HG03571 (cell line): ENCODE data around the gene PLCH1.

Source experiments
- ATAC-seq: cut with Tn5 transposase; IDR thresholded peaks from one replicate; pipeline ENCODE4 v1.9.1; 2021; ENCODE audit not compliant: unreplicated experiment

PLCH1 gene

DNA sequence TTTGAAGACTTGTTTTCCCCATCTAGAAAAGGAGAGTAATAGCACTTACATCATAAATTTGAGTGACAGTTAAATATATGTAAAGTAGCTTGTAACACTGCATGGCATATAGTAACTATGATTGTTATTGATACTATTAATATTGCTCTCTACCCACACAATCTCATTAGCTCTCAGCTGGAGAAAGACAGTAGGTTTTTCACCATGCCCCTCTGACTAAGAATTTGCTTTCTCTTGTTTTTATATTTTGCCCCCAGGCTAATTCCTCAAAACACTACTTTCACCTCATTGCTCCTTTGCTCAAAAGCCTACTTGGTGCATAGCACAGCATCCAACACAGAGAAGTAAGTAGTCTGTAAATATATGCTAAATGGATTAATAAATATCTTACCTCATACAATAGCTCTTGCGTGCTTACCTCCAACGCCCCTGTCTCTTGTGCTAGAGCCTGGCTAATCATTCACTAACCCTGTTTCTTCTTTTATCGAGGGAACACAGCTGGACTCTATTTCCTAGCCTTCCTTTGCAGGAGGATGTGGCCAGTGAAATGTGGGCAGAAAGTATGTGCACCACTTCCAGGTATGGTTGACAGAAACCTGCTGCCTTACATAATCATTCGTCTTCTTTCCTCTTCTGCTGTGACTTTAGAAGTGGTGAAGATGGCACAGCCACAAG lies 190.0 kb downstream of the PLCH1 start:
- ATAC-seq: peak; percentile 90

DNA sequence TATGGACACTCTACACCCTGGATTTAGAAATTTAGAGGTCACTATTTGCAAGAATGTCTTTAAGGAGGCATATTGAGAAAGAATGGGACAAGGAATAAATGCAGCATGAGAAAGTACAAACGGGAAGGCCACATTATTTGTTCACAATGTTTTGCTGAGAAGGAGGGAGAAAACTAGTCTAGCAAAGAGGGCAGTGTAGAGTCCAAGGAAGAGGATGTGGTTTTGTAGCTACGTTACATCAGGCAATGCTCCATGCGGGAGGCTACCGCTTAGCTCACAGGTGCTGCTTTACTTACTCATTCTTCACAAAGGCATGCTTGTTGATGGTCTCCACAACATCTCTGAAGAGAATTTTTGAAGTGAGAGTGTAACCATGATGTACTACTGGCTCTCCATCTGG lies 191.1 kb downstream of the PLCH1 start:
- ATAC-seq: peak; percentile 34

DNA sequence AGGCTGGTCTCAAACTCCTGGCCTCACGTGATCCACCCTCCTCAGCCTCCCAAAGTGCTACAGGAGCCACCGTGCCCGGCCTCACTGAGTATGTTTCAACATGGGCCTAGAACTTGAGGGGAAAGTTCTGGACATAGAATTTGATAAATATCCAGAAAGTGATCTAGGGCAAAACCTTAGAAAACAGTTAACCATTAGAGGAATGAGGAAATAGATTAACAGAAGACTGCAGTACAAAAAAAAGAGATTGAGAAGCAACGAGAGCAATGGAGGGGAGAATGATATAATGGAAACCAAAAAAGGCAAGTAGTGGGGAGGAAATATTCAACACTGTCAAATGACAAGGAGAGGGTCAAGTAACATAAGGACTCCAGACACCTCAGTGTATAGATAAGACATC lies 191.5 kb downstream of the PLCH1 start:
- no peak for ATAC-seq

DNA sequence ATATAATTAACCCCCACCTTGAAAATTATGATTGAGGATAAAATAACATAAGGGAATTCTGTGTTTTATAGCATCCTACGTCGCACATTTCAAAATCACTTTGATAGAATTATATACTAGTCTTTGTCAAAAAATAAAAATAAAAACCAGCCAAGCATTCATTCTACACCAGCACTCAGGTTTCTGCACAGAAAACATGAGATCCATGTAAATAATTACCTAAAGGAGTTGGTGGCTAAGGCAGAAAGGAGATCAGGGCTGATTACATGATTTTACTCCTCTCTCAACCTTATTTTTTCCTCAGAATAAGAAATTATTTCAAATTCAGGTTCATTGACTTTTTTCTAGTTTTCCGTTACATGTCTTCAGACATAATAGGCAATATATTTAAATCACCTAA lies 194.5 kb downstream of the PLCH1 start:
- ATAC-seq: no peak

DNA sequence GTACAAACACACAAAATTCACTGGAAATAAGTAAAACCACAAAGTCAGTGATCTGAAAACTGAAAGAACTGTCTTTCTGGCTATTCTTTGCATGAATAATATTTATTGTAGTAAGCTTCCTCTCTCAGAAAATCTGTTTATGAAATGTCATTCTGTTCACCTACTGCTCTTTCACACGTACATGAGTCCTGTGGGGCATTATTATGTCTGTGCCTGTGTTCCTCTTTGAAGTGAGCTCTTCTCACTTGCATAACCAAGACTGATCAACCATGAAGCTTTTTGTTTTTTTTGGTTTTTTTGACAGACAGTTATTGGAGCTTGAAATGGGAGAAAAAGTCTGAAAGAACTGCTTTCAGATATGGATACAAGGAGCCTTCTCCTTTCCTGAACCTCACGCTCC lies 195.8 kb downstream of the PLCH1 start:
- peak; percentile 93 for ATAC-seq

DNA sequence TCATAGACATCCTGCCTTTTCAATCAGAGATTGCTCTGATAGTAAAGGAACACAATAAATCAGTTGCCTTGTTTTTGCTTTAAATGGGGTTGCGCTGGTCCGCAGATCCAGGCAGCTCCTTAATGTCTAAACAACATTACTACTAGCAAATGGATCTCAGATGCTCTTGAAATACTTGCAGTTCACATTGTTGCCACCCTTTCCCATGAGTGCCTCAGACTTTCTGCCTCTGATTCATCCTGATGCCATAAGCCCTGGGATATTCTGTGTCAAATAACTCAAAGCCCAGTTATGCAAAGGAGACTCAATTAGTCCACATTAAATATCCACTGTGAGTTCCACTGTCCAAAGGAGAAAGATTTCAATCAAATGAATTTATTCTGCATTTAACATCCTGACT lies 196.7 kb downstream of the PLCH1 start:
- ATAC-seq: no peak

DNA sequence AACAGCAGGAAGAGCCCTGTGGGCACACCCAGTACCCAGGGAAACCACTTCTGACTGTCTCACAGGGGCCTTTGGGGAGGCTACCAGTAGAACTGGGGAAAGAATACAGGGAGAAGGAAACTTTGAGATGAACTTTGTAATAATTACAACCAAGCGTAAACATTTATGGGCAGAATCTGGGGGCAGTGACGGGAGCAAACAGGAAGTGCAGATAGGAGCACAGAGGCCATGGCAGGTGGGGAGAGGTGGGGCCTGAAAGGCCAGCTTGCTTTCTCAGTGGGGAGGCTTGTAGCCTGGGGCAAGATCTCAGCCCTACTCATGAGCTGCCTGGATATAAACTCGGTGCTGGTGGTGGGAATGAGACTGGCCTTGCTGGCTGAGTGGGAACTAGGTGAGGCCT lies 209.8 kb downstream of the PLCH1 start:
- no peak for ATAC-seq

DNA sequence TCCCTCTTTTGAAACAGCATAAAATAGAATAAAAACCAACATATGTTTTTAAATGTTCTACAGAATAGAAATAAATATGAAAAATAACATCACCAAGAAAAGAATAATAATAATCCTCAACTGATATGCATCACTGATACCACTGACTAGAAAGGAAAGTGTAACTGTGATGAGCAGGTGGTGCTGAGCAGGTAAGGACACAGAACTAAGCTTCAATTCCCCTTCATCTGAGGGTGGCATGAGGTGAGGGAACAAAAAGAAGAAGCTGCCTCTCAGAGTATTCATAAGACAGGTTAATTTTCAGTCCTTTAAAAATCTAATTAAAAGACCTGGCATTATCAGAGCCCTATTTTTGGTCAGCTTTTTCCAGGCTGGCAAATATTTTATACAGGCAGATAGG lies 216.3 kb downstream of the PLCH1 start:
- no peak for ATAC-seq

DNA sequence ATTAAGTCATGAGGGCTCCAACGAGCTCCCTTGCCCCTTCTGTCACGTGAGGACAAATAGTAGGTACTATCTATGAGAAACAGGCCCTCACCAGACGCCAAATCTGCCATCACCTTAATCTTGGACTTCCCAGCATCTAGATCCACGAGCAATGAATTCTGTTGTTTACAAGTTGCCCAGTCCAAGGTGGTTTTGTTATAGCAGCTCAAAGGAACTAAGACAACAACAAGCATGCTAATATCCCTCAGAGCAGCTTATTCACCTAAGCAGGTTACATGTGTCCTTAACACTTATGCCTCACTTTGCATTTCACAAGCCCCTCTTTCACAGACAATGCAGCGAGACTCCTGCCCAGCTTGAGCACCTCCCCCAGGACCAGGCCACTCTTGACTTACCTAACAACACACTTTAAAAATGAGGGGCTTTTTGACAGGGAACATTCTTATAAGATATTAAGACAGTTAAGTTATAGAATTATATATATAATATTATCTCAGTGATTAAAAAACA lies 219.5 kb downstream of the PLCH1 start:
- no peak for ATAC-seq

DNA sequence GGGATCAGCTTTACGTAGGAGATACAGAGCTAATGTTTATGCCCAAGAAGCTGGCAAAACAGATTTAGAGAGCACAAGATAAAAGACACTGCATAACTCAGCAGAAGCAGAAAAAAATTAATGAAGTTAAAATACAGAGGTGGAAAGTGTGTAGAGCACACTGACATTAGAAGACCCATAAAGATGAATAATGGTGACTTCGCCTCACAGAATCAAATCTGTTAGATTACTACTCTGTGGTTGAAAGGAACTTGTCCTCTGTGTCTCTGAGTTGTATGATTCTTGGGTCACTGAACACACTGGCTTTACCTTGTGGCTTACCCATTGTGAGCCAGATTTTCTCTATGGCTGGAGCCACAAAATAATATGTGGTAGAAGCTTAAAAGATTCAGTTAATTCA lies 224.4 kb downstream of the PLCH1 start:
- no peak for ATAC-seq

DNA sequence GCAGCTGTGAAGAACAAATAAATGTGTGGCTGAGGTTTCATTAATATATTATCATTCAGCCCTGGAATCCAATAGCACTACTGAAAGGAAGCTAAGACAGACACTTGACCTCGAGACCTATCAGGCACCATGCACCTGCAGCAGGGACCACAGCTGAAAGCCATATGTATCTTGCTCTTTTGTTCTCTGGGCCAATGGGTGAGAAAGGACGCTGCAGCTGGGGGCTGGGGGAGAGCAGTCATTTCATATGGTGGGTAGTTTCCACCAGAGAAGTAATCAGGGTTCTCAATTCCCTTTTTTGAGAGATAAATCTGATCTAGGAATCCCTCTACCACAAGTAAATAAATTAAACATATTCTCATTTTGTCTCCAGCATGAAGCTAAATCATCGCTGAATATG lies 225.8 kb downstream of the PLCH1 start:
- ATAC-seq: peak; percentile 49

DNA sequence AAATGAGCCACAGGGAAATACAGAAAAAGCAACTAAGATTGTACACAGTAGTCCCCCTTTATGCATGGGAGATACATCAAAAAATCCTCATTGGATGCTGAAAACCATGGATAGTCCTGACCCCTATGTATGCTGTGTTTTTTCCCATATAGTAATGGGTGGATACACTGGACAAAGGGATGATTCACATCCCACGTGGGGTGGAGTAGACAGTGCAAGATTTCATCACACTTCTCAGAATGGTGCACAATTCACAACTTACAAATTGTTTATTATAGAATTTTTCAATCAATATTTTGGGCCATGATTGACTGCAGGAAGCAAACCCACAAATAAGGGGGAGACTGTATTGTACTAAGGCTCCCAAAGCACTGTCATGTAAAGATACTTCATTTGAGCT lies 227.0 kb downstream of the PLCH1 start:
- no peak for ATAC-seq

DNA sequence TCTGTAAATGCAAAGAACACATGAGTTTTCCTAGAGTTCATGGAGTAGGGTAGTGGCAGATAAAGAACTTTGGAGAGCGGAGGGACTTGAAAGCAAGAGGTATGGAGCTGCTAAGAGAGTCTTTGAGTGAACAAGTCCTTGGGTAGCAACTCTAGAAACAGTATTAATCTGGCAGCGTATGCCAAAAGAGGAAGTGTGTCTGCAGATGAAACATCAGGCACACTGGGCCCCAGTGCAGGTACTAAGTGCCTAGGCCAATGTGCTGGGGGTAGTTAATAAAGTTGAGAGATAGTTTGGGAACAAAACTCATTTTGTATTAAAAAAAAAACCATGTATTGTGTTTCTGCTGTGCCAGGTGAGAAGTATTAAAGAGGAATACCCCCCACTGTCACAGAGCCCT lies 228.4 kb downstream of the PLCH1 start:
- ATAC-seq: no peak

DNA sequence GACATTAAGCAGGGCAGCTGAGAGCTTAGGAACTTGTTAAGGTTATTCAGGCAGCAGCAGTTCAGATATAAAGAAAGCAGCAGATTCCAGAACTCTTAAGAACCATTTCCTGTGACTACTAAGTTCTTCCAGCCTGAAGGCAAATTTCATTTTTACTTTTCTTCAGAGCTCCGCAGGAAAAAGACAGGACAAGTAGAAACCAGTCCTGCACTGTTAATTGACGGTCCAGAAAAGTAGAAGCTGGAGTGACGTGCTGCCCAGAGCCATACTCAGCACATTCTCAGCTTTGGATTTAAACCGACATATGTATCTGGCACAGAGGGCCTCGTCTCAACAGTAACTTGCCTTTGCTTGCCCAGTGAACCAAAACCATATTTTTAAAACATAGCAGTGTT lies 232.0 kb downstream of the PLCH1 start:
- no peak for ATAC-seq

DNA sequence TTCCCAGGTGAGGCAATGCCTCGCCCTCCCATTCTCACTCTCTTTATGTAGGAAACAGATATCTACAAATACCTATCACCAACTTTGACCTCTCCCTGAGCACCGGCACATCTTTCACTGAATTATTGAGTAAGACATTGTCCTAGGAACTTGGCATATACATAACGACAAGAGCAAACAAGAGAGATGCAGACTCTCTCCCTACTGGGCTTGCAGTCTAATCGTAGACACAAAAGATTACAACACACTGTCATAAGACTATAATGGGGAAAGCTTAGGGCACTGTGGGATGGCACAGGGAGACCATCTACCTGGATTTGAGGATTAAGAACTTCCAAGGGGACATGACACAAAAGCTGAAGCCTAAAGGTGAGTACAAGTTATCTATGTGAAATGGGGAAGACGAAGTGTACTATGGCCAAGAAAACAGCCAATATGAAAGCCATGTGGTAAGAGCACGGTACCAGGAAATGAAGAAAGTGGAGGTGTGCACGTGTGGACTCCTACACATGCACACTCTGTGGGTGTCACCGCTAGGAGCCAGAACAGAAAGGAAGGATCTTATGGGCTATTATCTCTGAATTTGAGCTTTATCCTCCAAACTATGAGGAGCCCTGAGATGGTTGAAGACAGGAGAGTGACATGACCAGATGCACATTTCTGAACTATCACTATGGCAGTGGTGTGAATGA lies 232.6 kb downstream of the PLCH1 start:
- no peak for ATAC-seq

DNA sequence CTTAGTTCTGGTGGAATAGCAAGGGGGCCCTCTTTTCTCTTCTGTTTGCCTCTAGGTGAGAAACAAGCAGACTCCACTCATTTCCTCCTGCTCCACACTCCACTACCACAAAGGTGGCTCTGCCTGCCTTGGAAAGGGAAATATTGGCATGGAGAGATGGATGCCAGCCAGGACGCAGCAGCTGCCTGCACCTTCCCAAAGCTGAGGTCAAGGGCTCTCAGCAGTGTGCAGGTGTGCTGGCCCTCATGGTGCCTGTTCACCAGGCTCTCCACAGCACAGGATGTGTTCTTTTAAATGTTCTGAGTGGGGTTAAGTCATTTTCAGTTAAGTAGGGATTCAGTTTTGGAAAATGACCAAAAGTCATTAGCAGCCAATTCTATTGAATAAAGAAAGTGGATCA lies 240.2 kb downstream of the PLCH1 start:
- ATAC-seq: no peak

DNA sequence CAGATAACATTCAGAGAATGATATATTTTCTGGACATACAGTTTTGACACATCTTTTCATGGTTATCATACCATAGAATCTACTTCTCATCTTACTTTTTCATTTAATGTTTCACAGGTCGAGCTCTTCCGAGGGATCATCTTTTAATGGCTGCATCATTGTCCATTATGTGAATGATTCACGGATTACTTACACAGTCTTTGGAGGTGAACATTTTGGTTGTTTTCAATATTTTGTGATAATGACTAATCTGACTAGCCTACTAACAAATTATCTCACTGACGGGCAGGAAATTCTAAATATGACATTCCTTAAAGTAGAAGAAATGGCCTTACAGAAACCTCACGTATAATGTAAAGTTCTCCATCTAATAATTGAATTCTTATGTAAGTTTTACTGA lies 242.2 kb downstream of the PLCH1 start:
- ATAC-seq: no peak

DNA sequence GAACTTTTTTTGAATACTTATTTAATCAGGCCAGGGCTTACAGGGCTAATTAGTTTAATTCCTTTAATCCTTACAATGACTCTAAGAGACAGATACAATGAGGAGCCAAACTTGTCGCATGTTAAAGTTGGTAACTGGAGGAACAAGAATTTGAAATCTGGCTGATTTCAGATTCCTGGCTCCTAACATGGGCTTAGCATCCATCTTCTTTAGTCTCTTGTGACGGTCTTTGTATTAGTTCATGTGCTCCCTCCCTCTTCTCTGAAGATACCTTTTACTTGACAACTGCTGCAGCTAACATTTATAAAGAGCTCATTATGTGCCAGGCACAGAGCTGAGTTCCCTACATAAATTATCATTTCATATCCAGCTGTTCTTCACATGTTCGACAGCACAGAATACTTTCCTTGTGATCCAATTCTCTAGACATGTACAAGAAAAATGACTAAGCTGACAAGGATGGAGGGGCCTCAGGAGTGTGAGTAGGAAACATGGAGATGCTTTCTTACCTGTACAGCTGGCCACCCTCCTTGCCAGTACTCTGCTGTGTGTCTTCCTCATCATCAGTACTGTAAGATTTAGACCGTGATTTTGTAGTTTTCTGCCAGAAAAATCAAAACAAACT lies 244.6 kb downstream of the PLCH1 start:
- no peak for ATAC-seq

DNA sequence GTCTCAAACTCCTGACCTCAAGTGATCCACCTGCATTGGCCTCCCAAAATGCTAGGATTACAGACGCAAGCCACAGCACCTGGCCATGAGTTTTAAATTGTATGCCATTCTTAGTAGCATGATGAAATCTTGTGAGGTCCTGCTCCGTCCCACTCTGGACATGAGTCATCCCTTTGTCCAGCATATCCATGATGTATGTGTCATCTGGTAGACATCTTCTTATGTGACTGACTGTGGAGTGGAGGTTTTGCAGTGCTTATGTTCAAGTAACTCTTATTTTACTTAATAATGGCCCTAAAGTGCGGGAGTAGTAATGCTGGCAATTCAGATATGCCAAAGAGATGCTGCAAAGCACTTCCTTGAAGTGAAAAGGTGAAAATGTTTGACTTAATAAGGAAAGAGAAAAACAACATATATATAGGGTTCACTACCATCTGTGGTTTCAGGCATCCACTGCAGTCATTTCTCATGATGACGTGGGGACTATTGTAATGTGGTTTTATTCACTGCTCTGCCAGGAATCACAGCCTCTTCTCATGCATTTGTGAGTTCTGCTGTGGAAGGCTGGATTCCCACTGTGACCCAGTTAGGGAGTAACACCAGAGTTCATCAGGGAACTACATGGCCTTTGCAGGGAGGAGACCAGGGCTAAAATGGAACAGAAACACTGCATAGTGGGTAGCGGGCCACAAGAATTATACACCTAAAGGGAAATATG lies 246.8 kb downstream of the PLCH1 start:
- ATAC-seq: no peak

DNA sequence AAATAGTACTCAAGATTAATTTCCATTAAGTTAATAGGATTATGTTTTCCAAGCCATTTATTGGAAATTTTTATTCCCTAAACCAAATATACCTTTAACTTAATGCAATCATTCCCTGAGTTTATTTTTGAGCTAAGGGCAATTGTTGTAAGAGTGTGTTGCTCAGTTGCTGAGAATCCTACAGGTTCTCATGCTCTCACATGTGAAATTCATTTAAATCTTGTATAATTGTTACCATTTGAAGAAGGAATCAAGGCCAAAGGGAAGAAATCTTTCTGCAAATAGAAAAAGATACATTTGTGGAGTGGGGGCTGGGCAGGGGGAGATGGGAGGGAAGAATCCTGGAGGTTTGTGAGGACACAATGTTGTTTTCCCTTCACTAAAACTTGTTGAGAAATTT lies 248.7 kb downstream of the PLCH1 start:
- ATAC-seq: no peak

DNA sequence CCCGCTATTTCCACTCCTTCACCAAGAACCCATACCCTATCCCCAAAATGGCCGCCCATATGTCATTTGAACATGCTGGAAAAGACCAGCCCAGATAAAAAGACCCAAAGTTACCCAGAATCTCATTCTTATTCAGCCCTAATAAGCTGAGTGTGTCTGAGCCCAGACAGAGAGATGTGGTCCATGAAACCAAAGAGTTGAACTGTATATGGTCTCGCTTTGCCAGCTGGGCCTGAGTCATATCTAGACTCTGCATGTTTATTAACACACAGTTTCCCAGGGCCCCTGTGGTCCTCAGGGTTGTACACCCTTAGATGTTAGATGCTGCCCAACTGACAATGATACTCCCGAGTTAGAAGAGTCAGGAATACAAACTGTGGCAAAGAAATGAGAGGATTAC lies 249.5 kb downstream of the PLCH1 start:
- ATAC-seq: peak; percentile 85

DNA sequence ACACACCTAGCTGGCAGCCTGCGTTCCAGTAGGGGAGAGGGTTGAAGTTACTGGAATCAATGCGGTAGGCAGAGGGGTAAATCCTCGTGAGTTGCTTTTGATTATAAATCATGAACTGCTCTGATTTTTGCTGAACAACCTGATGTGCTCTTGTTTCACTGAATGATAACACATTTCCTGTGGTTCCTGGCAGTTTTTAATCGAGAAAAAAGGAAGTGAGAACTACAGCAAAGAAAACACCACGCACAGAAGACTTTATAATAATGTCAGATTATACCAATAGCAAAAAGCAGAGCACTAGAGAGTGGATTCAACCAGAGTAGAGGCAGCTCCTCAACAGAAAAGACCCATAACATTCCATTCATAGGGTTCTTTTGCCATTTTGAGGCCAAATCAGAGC lies 250.5 kb downstream of the PLCH1 start:
- no peak for ATAC-seq
